Thyroid gland (tissue), 4 donors: Measurements from ENCODE around the gene DROSHA.

Source experiments
- POLR2A ChIP-seq, 2 donors: fragments of 450-650 bp; IDR thresholded peaks; one replicate each; pipeline ENCODE4 v1.6.1; 2017; ENCODE audit warnings: antibody characterized with exemption in 2 of 2, mild to moderate bottlenecking in 2 of 2, moderate library complexity in 1 of 2
- TF ChIP-seq, protein P1 (sequence below), 6 experiments: fragments of 200-600 bp in 3 of 6; fragments of 450-650 bp in 3 of 6; sonication (generic) in 3 of 6; IDR thresholded peaks; one replicate each; pipeline ENCODE4 v1.5.1; 2016 to 2019; ENCODE audit warnings: antibody characterized with exemption in 6 of 6, mild to moderate bottlenecking in 2 of 6, inconsistent platforms in 1 of 6, moderate library complexity in 1 of 6

DNA sequence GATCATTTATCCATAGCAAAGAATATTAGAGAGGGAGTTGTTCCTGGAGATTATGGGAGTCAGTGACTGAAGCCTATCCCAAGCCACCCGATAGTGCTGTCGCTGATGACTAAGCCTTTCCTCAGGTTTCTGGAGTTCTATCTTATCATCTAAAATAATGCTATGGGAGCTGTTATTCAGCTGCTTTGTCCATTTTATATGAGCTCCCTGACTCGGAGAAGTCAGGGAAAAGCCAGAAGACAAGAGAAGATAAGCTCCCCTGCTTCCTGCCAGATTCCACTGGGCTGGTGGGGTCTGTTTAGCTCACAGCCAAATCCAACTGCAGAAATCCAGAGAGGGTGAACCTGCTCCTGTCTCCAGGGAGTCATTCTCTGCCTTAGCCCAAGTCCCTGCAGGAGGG is 148.2 kb downstream of the DROSHA start:
- TF ChIP-seq, protein P1, sequence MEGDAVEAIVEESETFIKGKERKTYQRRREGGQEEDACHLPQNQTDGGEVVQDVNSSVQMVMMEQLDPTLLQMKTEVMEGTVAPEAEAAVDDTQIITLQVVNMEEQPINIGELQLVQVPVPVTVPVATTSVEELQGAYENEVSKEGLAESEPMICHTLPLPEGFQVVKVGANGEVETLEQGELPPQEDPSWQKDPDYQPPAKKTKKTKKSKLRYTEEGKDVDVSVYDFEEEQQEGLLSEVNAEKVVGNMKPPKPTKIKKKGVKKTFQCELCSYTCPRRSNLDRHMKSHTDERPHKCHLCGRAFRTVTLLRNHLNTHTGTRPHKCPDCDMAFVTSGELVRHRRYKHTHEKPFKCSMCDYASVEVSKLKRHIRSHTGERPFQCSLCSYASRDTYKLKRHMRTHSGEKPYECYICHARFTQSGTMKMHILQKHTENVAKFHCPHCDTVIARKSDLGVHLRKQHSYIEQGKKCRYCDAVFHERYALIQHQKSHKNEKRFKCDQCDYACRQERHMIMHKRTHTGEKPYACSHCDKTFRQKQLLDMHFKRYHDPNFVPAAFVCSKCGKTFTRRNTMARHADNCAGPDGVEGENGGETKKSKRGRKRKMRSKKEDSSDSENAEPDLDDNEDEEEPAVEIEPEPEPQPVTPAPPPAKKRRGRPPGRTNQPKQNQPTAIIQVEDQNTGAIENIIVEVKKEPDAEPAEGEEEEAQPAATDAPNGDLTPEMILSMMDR (IDR thresholded peaks at IDR 0.05): no peak
- TF ChIP-seq POLR2A (IDR thresholded peaks at IDR 0.05): no peak
